ENCODE results near the gene NDST3.

GRCh38 chr4:118086344-118086743 lies 52.1 kb downstream of the NDST3 start:
- TF ChIP-seq POLR2A (IDR thresholded peaks at IDR 0.05) (no peak), CTCF (IDR thresholded peaks at IDR 0.05) (no peak)
